ENCODE data around the gene FGF21.

DNA sequence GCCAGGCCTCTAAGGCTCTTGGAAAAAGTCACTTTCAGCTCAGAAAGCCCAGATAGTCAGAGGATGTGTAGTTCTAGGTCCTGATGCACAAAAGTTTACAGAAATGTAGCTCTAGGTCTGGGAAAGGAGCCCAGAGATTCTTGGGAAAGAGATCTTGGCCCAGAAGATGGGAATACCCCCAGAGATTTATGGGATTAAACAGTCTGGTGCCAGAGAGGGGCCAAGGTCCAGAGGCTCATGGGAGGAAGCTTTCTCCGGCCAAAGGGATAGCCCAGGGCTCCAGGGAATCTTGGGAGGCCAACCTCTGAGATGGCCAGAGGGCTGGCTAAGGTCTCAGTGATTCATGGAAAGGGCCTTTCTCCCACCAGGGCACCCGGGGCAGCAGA, 40.4 kb downstream of the FGF21 start:
- TF ChIP-seq POLR2AphosphoS5 (IDR thresholded peaks at IDR 0.05), result no peak
- TF ChIP-seq, protein P1, sequence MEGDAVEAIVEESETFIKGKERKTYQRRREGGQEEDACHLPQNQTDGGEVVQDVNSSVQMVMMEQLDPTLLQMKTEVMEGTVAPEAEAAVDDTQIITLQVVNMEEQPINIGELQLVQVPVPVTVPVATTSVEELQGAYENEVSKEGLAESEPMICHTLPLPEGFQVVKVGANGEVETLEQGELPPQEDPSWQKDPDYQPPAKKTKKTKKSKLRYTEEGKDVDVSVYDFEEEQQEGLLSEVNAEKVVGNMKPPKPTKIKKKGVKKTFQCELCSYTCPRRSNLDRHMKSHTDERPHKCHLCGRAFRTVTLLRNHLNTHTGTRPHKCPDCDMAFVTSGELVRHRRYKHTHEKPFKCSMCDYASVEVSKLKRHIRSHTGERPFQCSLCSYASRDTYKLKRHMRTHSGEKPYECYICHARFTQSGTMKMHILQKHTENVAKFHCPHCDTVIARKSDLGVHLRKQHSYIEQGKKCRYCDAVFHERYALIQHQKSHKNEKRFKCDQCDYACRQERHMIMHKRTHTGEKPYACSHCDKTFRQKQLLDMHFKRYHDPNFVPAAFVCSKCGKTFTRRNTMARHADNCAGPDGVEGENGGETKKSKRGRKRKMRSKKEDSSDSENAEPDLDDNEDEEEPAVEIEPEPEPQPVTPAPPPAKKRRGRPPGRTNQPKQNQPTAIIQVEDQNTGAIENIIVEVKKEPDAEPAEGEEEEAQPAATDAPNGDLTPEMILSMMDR (IDR thresholded peaks at IDR 0.05), result no peak

All from gastroesophageal sphincter (tissue), 3 donors.